Ovary (tissue), 9 donors: Measurements from ENCODE around the gene DDRGK1. TPM values are rescaled to one million over a fixed set of nuclear protein-coding genes. Genes with fewer than 3 reads are reported as not detected.

Source experiments
- DNase-seq, 5 donors: peaks; one replicate each; pipeline ENCODE4 v3.0.0-alpha.2; 2019 to 2020
- H3K27ac ChIP-seq, 2 donors: fragments of 200-600 bp; one replicate each; pipeline versions ENCODE4 v1.5.1 to v1.8.0; 2019 to 2022
- H3K27me3 ChIP-seq: fragments of 200-600 bp; one replicate; pipeline ENCODE4 v1.8.0; 2022
- H3K36me3 ChIP-seq: fragments of 200-600 bp; sonication (generic); one replicate; pipeline ENCODE4 v1.5.1; 2019
- H3K4me1 ChIP-seq: one replicate; pipeline ENCODE4 v1.8.1; 2013; ENCODE audit warnings: mild to moderate bottlenecking, moderate library complexity; ENCODE audit not compliant: insufficient read depth
- H3K4me3 ChIP-seq: fragments of 200-600 bp; sonication (generic); one replicate; pipeline ENCODE4 v1.5.1; 2017
- H3K9me3 ChIP-seq, 2 donors: fragments of 200-600 bp in 1 of 2; sonication (generic) in 1 of 2; one replicate each; pipeline versions ENCODE4 v1.5.1 to v1.8.1; 2013 to 2019; ENCODE audit warnings: mild to moderate bottlenecking in 1 of 2, moderate library complexity in 1 of 2
- CTCF ChIP-seq, 3 donors: fragments of 450-650 bp in 2 of 3; fragments of 200-600 bp in 1 of 3; IDR thresholded peaks; one replicate each; pipeline versions ENCODE4 v1.5.1 to v1.8.0; 2016 to 2022; ENCODE audit warnings: antibody characterized with exemption in 3 of 3, mild to moderate bottlenecking in 1 of 3
- EP300 ChIP-seq: sonication (generic); formaldehyde crosslinking; IDR thresholded peaks from one replicate; pipeline ENCODE4 v1.6.1; 2017; ENCODE audit warnings: antibody characterized with exemption
- POLR2A ChIP-seq: fragments of 450-650 bp; IDR thresholded peaks from one replicate; pipeline ENCODE4 v1.6.1; 2017; ENCODE audit warnings: antibody characterized with exemption, mild to moderate bottlenecking, moderate library complexity
- whole genome bisulfite sequencing, 3 donors: extraction: QIAGEN DNeasy Blood & Tissue Kit in 1 of 3; methylation state at CpG; one replicate each; pipeline versions ENCODE4 v1.1.5 to v1.1.7; 2013 to 2017; 5-methylcytosine and 5-hydroxymethylcytosine counted together
- intact Hi-C, 4 donors: fragments of 100-400 bp; cut with DNase I; formaldehyde crosslinking; loops; one replicate each; pipeline versions ENCODE4 v1.11.0 to v1.15.1; 2022 to 2023
- polyA plus RNA-seq, 2 donors: library from polyadenylated mRNA; stranded (reverse); fragments of 200-250 nt in 1 of 2; fragments of 350-450 nt in 1 of 2; fragmentation: Illumina TruSeq in 1 of 2; extraction: RNeasy Lipid Tissue Mini Kit (QIAGEN cat#74804) in 1 of 2; gene quantifications; one replicate each; pipeline ENCODE4 v1.2.3, GENCODE V29; 2013 to 2014
- total RNA-seq, 7 donors: library from RNA; depleted of rRNA in 2 of 7; stranded (reverse); fragments of >200 nt in 2 of 7; fragmentation: NEBNext Ultra II Directional in 3 of 7; extraction: Animal tissue kit (Norgen Biotek cat#: 25700) in 3 of 7; gene quantifications; one replicate each; pipeline versions ENCODE4 v1.1.0 to v1.2.4, GENCODE V29; 2016 to 2023
- donor health status: DM: no; HTN: no; CAD: no; lungs with moderate emphysema.
- donor health status: DM: no; HTN: no; CAD: no.
- donor health status: Bipolar disorder and iron deficiency.
- donor health status: DM: yes; HTN: yes; CAD: no.
- donor health status: DM: no; HTN: no; CAD: no.
- donor health status: DM: yes; HTN: yes; CAD: no.

The DDRGK1 gene
- total and polyA plus RNA-seq, 9 donors: 38.5 to 63.9 (median 52.5) TPM

GRCh38 chr20:3227506-3227905 lies 23.0 kb upstream of the DDRGK1 start:
- intact Hi-C loops: no loop called here
- Histone ChIP-seq H3K27me3 (no peaks in the 10 kb centered on the region), H3K9me3 (no peaks in the 10 kb centered on the region), H3K4me1 (no peaks in the 10 kb centered on the region), H3K27ac (no peak overlapping the region), H3K36me3 (no peaks in the 10 kb centered on the region), H3K4me3 (no peak overlapping the region)
- no peak for TF ChIP-seq EP300
- TF ChIP-seq POLR2A: no peak
- TF ChIP-seq CTCF (IDR thresholded peaks at IDR 0.05): no peak
- DNase-seq: no peak
- 60 to 67% (median 62%) methylated on average over 7 of the region's 7 CpGs for WGBS, 3 donors

GRCh38 chr20:3226864-3227263 lies 22.4 kb upstream of the DDRGK1 start:
- no peak for DNase-seq
- intact Hi-C loops: no loop called here
- Histone ChIP-seq H3K9me3 (no peaks in the 10 kb centered on the region), H3K36me3 (no peaks in the 10 kb centered on the region), H3K27me3 (no peaks in the 10 kb centered on the region), H3K4me3 (no peak overlapping the region), H3K4me1 (no peaks in the 10 kb centered on the region), H3K27ac (no peak overlapping the region)
- no peak for TF ChIP-seq CTCF (IDR thresholded peaks at IDR 0.05)
- TF ChIP-seq POLR2A: no peak
- no peak for TF ChIP-seq EP300
- WGBS, 3 donors: 89 to 91% (median 90%) methylated on average over 14 of the region's 14 CpGs

- Histone ChIP-seq H3K4me1 (no peaks in the 10 kb centered on the region), H3K9me3 (no peaks in the 10 kb centered on the region), H3K36me3 (no peaks in the 10 kb centered on the region), H3K27me3 (no peaks in the 10 kb centered on the region), H3K27ac (no peak overlapping the region), H3K4me3 (no peak overlapping the region)
- TF ChIP-seq CTCF (IDR thresholded peaks at IDR 0.05): no peak
- no peak for TF ChIP-seq EP300
- no peak for TF ChIP-seq POLR2A
- no peak for DNase-seq
- intact Hi-C loops: no loop called here
- 84 to 93% (median 88%) methylated on average over 10 of the region's 10 CpGs for WGBS, 3 donors
Observed at GRCh38 chr20:3226093-3226492, 21.6 kb upstream of the DDRGK1 start.

- no peaks in the 10 kb centered on the region for H3K4me1 ChIP-seq
- no peaks in the 10 kb centered on the region for H3K36me3 ChIP-seq
- WGBS, 3 donors: 87 to 90% (median 88%) methylated on average over 8 of the region's 8 CpGs
- DNase-seq: no peak
- H3K27me3 ChIP-seq: no peaks in the 10 kb centered on the region
- no peak overlapping the region for H3K4me3 ChIP-seq
- intact Hi-C loops: no loop called here
- H3K9me3 ChIP-seq: no peaks in the 10 kb centered on the region
- TF ChIP-seq EP300 (no peak), CTCF (IDR thresholded peaks at IDR 0.05) (no peak), POLR2A (no peak)
- no peak overlapping the region for H3K27ac ChIP-seq
Observed at GRCh38 chr20:3224681-3225421, 20.4 kb upstream of the DDRGK1 start.
